ENCODE results near the gene TBL1Y. TPM values are rescaled to one million over a fixed set of nuclear protein-coding genes. Genes with fewer than 3 reads are reported as not detected.

Gene TBL1Y
- total RNA-seq, 1 donor from 2014 or later = not detected

Other genes starting within 250 kb of the TBL1Y start
- not detected in 2 replicates for gene AMELY, start 1.1 kb downstream of the TBL1Y start, total RNA-seq

Data from activated CD4-positive, alpha-beta T cell treated with anti-CD3 and anti-CD28 coated beads, Interleukin-2, amount 10 ng/mL, durations not matched to agents 24 days and 14 days (primary cell).